ENCODE measurements around the gene FGA.

DNA sequence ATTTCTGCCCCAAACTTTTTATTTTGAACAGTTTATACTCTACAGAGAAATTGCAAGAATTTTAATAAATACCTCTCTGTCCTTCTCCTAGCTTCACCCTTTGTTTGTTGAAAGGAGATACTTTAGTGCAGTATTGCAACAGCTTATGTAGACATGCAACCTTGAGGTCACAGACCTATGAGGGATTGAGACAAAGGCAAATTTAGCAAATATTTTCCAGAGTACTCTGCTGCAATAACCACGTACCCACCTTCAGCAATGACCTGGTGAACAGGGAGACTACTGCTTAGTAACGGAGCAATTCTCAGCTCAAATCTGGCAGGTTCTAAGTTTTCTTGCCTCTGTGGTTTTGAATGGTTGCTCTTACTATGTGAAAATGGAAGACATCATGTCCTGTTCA is 13.2 kb downstream of the FGA start:
- no peak for TF ChIP-seq POLR2A (IDR thresholded peaks at IDR 0.05)
- TF ChIP-seq, protein P1, sequence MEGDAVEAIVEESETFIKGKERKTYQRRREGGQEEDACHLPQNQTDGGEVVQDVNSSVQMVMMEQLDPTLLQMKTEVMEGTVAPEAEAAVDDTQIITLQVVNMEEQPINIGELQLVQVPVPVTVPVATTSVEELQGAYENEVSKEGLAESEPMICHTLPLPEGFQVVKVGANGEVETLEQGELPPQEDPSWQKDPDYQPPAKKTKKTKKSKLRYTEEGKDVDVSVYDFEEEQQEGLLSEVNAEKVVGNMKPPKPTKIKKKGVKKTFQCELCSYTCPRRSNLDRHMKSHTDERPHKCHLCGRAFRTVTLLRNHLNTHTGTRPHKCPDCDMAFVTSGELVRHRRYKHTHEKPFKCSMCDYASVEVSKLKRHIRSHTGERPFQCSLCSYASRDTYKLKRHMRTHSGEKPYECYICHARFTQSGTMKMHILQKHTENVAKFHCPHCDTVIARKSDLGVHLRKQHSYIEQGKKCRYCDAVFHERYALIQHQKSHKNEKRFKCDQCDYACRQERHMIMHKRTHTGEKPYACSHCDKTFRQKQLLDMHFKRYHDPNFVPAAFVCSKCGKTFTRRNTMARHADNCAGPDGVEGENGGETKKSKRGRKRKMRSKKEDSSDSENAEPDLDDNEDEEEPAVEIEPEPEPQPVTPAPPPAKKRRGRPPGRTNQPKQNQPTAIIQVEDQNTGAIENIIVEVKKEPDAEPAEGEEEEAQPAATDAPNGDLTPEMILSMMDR (IDR thresholded peaks at IDR 0.05) = no peak

Measured in lower leg skin (tissue), 3 donors.